HG03442 (cell line): ENCODE data around the gene ARHGAP9.
"Not testable (repeated sequence)": the region's sequence is repeated elsewhere in the genome, so short reads cannot be mapped to it uniquely, and the experiment has no call there.

ENCODE experiments used
- ATAC-seq: cut with Tn5 transposase; IDR thresholded peaks from one replicate; pipeline ENCODE4 v1.9.1; 2021; ENCODE audit warnings: mild to moderate bottlenecking, moderate library complexity; ENCODE audit not compliant: unreplicated experiment

ARHGAP9 gene

GRCh38 chr12:57459750-57460467 is 19.8 kb downstream of the ARHGAP9 start, which contains the start of gene GLI1:
Gene GLI1, plus strand, starts transcription at chr12:57459785. Its CDS starts 3,907 bp downstream, at chr12:57463692.
- ATAC-seq, result no peak

DNA sequence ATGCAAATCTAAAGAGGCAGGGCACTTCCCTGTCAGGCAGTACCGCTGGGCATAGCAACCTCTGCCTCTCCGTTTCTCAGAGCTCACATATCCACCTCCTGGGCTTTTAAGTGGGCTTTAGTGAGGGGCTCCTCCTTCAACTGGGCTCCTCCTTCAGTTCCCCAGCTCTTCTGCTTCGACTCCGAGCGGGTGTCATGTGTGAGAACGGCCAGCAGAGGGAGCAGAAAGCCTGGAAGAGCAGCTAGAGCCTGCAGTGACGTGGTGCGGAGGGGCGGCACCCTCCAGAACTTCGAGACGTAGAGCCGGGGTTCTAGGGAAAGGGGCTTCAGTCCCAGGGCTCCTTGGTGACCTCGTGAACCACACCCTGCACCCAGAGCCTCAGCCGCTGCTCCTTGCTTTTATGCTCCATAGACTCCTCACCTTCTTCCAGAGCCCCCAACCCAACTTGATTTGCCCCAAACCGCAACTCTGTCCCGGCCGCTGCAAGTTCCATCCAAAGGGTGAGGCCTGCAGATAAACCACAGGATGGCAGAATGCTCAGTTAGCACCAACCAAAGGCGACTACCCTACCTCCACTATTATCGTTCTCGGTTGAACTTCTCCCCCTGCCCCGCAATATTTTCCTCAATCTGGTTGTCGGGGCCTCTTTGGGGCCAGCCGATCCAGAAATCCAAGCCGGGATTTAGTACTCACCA is 20.5 kb downstream of the ARHGAP9 start:
- ATAC-seq, result peak; percentile 51

DNA sequence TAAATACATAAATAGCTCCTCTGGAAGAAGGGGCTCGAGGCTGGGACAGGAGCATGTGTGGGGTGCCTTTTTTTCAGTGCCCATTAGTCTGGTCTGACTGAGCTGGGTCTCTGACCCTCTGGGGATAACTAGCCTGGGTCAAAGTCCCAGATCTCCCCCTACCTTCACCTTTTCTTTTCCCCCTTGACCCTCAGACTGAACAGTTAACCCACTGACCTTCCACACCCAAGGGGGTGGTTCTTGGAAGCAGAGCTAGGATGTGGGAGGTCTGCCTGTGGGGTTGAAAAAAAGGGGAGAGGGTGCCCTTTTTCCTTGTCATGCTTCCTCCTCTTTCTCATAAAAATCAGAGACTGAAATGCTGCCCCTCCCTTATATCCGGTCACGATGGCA is 21.0 kb downstream of the ARHGAP9 start:
- ATAC-seq, result no peak

GRCh38 chr12:57456737-57457490 is 22.8 kb downstream of the ARHGAP9 start:
- ATAC-seq, result no peak

GRCh38 chr12:57456145-57456700 is 23.4 kb downstream of the ARHGAP9 start:
- no peak for ATAC-seq

GRCh38 chr12:57455374-57456144 is 24.1 kb downstream of the ARHGAP9 start:
- ATAC-seq, result no peak

GRCh38 chr12:57454566-57455373 is 24.9 kb downstream of the ARHGAP9 start, which contains the start of gene INHBE:
Gene INHBE, plus strand, starts transcription at chr12:57455307. Its CDS starts 230 bp downstream, at chr12:57455537.
- ATAC-seq, result no peak

GRCh38 chr12:57454213-57454565 is 25.5 kb downstream of the ARHGAP9 start:
- no peak for ATAC-seq

DNA sequence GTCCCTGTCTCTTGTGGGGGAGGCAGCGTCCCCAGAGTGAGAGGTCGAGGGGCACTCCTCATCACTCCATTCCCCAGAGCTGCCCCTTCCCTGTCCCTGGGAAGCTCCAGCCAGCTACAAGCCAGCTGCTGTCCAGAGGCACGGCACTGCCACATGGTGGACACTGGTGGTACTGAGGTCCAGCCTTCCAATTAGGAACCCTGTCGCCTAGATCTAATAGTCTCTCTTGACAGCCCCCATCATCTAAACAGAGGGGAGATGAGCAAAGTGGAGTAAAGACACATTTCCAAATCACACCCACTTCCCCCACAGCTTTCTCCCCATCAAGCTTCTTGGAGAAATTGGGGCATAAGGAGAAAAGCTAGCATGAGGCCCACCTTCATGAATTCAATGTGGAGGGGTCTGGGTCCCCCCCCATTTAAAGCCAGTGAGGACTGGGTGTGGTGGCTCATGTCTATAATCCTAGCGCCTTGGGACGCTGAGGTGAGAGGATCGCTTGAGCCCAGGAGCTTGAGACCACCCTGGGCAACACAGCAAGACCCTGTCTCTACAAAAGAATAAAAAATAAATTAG is 26.6 kb downstream of the ARHGAP9 start:
- peak; percentile 44 for ATAC-seq

DNA sequence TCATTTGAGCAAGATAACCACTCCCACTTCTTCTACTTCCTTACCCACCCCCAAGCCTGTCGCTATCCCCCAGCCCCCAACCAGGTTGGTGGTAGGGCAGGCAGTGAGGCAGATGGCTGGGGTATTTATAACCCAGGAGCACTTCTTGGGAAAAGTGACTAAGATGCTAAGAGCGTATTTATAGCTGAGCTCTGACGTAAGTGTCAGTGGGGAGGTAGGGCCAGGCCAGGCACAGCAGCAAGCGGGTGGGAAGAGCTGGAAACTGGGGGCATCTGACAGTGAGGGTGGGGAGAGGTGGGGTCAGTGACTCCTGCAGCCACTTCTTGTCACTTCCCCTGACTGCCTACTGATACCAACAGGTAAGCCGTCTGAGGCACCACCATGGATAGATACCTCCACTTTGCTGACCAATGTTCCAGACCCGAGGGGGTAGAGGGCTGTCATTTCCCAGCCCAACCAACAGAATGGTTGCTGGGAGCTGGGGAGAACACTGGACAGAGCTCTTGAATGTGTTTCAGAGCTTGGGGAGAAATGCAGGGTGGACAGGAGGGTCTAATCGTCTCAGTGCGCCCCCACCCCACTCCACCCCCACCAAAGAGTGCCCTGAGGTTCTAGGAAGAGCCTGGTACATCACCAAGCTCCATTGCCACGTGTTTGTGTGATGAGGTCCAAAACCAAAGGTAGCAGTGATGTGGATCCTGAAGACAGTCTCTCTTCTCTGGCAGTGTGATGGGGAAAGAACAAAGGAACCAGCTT is 27.3 kb downstream of the ARHGAP9 start:
- ATAC-seq, result no peak

DNA sequence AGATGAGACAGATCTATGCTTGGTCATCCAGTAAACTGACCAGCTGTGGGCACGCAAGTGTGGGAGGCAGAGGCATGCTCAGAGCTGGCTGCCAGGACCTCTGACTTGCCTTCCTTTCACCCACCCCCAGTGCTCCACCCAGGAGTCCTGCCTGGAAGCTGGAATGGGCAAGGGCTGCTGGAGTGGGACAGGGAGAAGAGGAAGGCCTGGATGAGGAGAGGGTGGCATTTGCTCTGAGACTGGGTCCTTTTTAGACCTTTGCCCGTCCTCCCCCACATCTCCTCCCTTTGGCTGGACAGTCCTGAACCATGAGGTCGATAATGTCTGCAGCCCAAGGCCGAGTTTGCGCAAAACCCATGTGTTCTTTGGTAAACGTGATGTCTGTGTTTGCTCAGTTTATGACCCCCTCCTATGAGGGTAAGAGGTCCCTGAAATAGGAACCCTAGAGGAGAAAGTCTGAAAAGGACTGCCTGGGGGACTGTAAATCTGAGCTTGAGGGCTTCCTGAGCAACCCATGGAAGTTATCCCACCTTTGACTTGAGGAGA is 28.4 kb downstream of the ARHGAP9 start:
- no peak for ATAC-seq

GRCh38 chr12:57450057-57450456 is 29.6 kb downstream of the ARHGAP9 start:
- no peak for ATAC-seq

GRCh38 chr12:57449375-57449774 is 30.3 kb downstream of the ARHGAP9 start:
- no peak for ATAC-seq

DNA sequence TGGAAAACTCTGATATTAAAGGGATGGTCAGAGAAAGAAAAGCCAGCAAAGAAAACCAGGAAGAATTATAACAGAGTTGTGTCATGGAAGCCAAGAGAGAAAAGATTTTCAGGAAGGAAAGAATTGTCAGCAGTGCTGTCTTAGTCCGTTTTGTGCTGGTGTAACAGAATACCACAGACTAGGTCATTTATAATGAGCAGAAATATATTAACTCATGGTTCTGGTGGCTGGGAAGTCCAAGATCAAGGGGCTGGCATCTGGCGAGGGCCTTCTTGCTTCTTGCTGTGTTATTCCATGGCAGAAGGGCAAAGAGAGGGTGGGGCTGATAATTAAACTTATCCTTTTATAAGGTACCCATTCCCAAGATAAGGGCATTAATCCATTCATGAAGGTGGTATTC is 31.0 kb downstream of the ARHGAP9 start:
- no peak for ATAC-seq

- no peak for ATAC-seq
These were observed 33.2 kb downstream of the ARHGAP9 start for GRCh38 chr12:57446292-57446960.

DNA sequence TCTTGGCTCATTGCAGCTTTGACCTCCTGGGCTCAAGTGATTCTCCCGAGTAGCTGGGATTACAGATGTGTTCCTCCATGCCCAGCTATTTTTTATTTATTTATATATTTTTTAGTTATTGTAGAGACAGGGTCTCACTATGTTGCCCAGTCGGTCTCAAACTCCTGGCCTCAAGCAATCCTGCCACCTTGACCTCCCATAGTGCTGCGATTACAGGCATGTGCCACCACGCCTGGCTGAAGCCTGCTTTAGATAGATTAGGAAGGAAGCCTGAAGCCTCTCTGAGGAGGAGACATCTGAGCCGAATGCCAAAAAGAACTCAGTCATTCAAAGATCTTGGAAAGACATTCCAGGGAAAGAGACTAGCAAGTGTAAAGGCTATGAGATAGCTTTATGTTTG is 34.9 kb downstream of the ARHGAP9 start:
- ATAC-seq, result no peak

GRCh38 chr12:57444337-57444736 is 35.3 kb downstream of the ARHGAP9 start:
- not testable (repeated sequence) for ATAC-seq
